Progenitor cell of endocrine pancreas (in vitro differentiated cells): ENCODE measurements around the gene SLF2. TPM values are rescaled to one million over a fixed set of nuclear protein-coding genes. Genes with fewer than 3 reads are reported as not detected.
A peak's percentile ranks its signal among the peaks of the same experiment; 100 is the strongest.

Experiments used
- DNase-seq: peaks from one replicate; pipeline ENCODE4 v3.0.0; 2021; ENCODE audit warnings: low spot score; ENCODE audit not compliant: unreplicated experiment
- H3K27ac Mint-ChIP-seq: 2 replicates; pipeline ENCODE4 v1.8.0; 2021; ENCODE audit warnings: mild to moderate bottlenecking, moderate library complexity, mixed read lengths
- H3K27me3 Mint-ChIP-seq: 2 replicates; pipeline ENCODE4 v1.8.0; 2021; ENCODE audit warnings: mixed read lengths
- H3K36me3 Mint-ChIP-seq: 2 replicates; pipeline ENCODE4 v1.8.0; 2022; ENCODE audit warnings: mixed read lengths; ENCODE audit not compliant: insufficient read depth
- H3K4me1 Mint-ChIP-seq: 2 replicates; pipeline ENCODE4 v1.8.0; 2021; ENCODE audit warnings: low read depth, mixed read lengths
- H3K4me3 Mint-ChIP-seq: 2 replicates; pipeline ENCODE4 v1.8.0; 2021; ENCODE audit warnings: low read depth, mild to moderate bottlenecking, moderate library complexity, mixed read lengths
- H3K9me3 Mint-ChIP-seq: 2 replicates; pipeline ENCODE4 v1.8.0; 2021; ENCODE audit warnings: low read depth, mixed read lengths
- CTCF ChIP-seq: fragments of 200-600 bp; sonication (generic); IDR thresholded peaks from one replicate; pipeline ENCODE4 v1.5.0; 2021; ENCODE audit warnings: antibody characterized with exemption, mild to moderate bottlenecking; ENCODE audit not compliant: unreplicated experiment
- total RNA-seq: library from RNA; stranded (reverse); gene quantifications from 2 replicates; pipeline ENCODE4 v1.2.1, GENCODE V29; 2021

SLF2 gene
- total RNA-seq, 1 donor from 2014 or later = 31.8 TPM

GRCh38 chr10:100872034-100872791, 40.5 kb upstream of the SLF2 start:
- DNase-seq = peak; percentile 37
- H3K36me3 Mint-ChIP-seq = no peaks in the 10 kb centered on the region
- no peaks in the 10 kb centered on the region for H3K9me3 Mint-ChIP-seq
- no peak overlapping the region for H3K4me3 Mint-ChIP-seq
- H3K27ac Mint-ChIP-seq = no peak overlapping the region
- H3K27me3 Mint-ChIP-seq = peaks cover 64% of the 10 kb centered on the region
- peaks cover 12% of the 10 kb centered on the region for H3K4me1 Mint-ChIP-seq
- peak; percentile 68 for TF ChIP-seq CTCF

GRCh38 chr10:100873146-100873826, 39.5 kb upstream of the SLF2 start:
- no peaks in the 10 kb centered on the region for H3K9me3 Mint-ChIP-seq
- DNase-seq = no peak
- peaks cover 63% of the 10 kb centered on the region for H3K27me3 Mint-ChIP-seq
- no peak for TF ChIP-seq CTCF
- no peak overlapping the region for H3K27ac Mint-ChIP-seq
- no peak overlapping the region for H3K4me3 Mint-ChIP-seq
- no peaks in the 10 kb centered on the region for H3K36me3 Mint-ChIP-seq
- H3K4me1 Mint-ChIP-seq = peaks cover 10% of the 10 kb centered on the region

GRCh38 chr10:100873827-100874326, 38.9 kb upstream of the SLF2 start:
- no peaks in the 10 kb centered on the region for H3K9me3 Mint-ChIP-seq
- H3K36me3 Mint-ChIP-seq = no peaks in the 10 kb centered on the region
- no peak overlapping the region for H3K4me3 Mint-ChIP-seq
- DNase-seq = no peak
- TF ChIP-seq CTCF = no peak
- H3K4me1 Mint-ChIP-seq = peaks cover 7% of the 10 kb centered on the region
- peaks cover 64% of the 10 kb centered on the region for H3K27me3 Mint-ChIP-seq
- H3K27ac Mint-ChIP-seq = no peak overlapping the region

- Mint-ChIP-seq H3K27me3 (peaks cover 57% of the 10 kb centered on the region), H3K27ac (no peak overlapping the region), H3K4me1 (peaks cover 7% of the 10 kb centered on the region), H3K36me3 (no peaks in the 10 kb centered on the region), H3K9me3 (no peaks in the 10 kb centered on the region), H3K4me3 (no peak overlapping the region)
- TF ChIP-seq CTCF = no peak
- DNase-seq = no peak
Measured at GRCh38 chr10:100874702-100875483, 37.9 kb upstream of the SLF2 start.

GRCh38 chr10:100875484-100876166, 37.1 kb upstream of the SLF2 start:
- peaks cover 7% of the 10 kb centered on the region for H3K4me1 Mint-ChIP-seq

More at GRCh38 chr10:100875484-100876166, 37.1 kb upstream of the SLF2 start:
- peaks cover 52% of the 10 kb centered on the region for H3K27me3 Mint-ChIP-seq
- peak; percentile 11 for TF ChIP-seq CTCF
- no peak for DNase-seq
- H3K27ac Mint-ChIP-seq = no peak overlapping the region
- H3K9me3 Mint-ChIP-seq = no peaks in the 10 kb centered on the region
- H3K36me3 Mint-ChIP-seq = no peaks in the 10 kb centered on the region
- no peak overlapping the region for H3K4me3 Mint-ChIP-seq
